Measurements from ENCODE around the gene CDK17. TPM values are rescaled to one million over a fixed set of nuclear protein-coding genes. Genes with fewer than 3 reads are reported as not detected.

CDK17 gene
- total RNA-seq, 1 experiment from 2014 or later, result 23.9 TPM

GRCh38 chr12:96242597-96242996 lies 157.6 kb downstream of the CDK17 start:
- Histone ChIP-seq H3K27me3 (ENCODE audit: low read length) (no peaks in the 10 kb centered on the region), H3K4me3 (ENCODE audit: low read length) (no peak overlapping the region), H3K36me3 (ENCODE audit: low read depth, low read length) (peaks cover 7% of the 10 kb centered on the region; the same call in 1 of the 2 replicates), H3K9me2 (replicated peaks; ENCODE audit: low read length) (no peaks in the 10 kb centered on the region), H2AFZ (ENCODE audit: low read length) (no peak overlapping the region), H4K20me1 (ENCODE audit: low read length) (no peaks in the 10 kb centered on the region), H3K4me2 (ENCODE audit: low read length) (no peak overlapping the region), H3K79me2 (ENCODE audit: low read length) (peaks cover 30% of the 10 kb centered on the region), H3K9me3 (ENCODE audit: low read length) (no peaks in the 10 kb centered on the region), H3K4me1 (ENCODE audit: insufficient read depth, low read length) (peaks cover 14% of the 10 kb centered on the region), H3F3A (ENCODE audit: low read length, unreplicated experiment) (no peaks in the 10 kb centered on the region), H3K27ac (ENCODE audit: low read length) (no peak overlapping the region), H3K9ac (ENCODE audit: low read length) (no peak overlapping the region)
- no TSS peak for BruUV-seq (replicated peaks)
- ChIA-PET POLR2A (ENCODE audit: unreplicated experiment) (no interaction called here), CTCF (interaction anchor here (0.6 kb wide), 1 partner anchor 23 kb away, joined by 3 read pairs; no protein-coding TSS in a partner anchor)
- intact Hi-C loops (cut with micrococcal nuclease), result no loop called here
- ATAC-seq (no peak), DNase-seq (no peak)
- no peak for TF ChIP-seq EZH2phosphoT487 (IDR thresholded peaks at IDR 0.05; ENCODE audit: borderline replicate concordance, low read length)
- TF ChIP-seq EZH2 (IDR thresholded peaks at IDR 0.05; ENCODE audit: low read length, unreplicated experiment), result no peak
- TF ChIP-seq CTCF (conservative IDR thresholded peaks at IDR 0.05; ENCODE audit: low read depth, low read length), result no peak

GRCh38 chr12:96241846-96242256 lies 158.4 kb downstream of the CDK17 start:
- H3K4me2 ChIP-seq (ENCODE audit: low read length), result no peak overlapping the region

More at GRCh38 chr12:96241846-96242256, 158.4 kb downstream of the CDK17 start:
- ChIA-PET POLR2A (ENCODE audit: unreplicated experiment) (no interaction called here), CTCF (no interaction called here)
- Histone ChIP-seq H3K79me2 (ENCODE audit: low read length) (peaks cover 30% of the 10 kb centered on the region), H2AFZ (ENCODE audit: low read length) (no peak overlapping the region), H3K36me3 (ENCODE audit: low read depth, low read length) (0 out of 2 replicates have a peak, but pooled peaks cover 3% of the 10 kb centered on the region), H3K4me3 (ENCODE audit: low read length) (no peak overlapping the region), H4K20me1 (ENCODE audit: low read length) (no peaks in the 10 kb centered on the region), H3K9me3 (ENCODE audit: low read length) (no peaks in the 10 kb centered on the region), H3K27me3 (ENCODE audit: low read length) (no peaks in the 10 kb centered on the region), H3K27ac (ENCODE audit: low read length) (no peak overlapping the region), H3K4me1 (ENCODE audit: insufficient read depth, low read length) (peaks cover 16% of the 10 kb centered on the region), H3K9ac (ENCODE audit: low read length) (no peak overlapping the region), H3F3A (ENCODE audit: low read length, unreplicated experiment) (no peaks in the 10 kb centered on the region), H3K9me2 (replicated peaks; ENCODE audit: low read length) (no peaks in the 10 kb centered on the region)
- no peak for TF ChIP-seq CTCF (conservative IDR thresholded peaks at IDR 0.05; ENCODE audit: low read depth, low read length)
- no peak for TF ChIP-seq EZH2phosphoT487 (IDR thresholded peaks at IDR 0.05; ENCODE audit: borderline replicate concordance, low read length)
- no peak for TF ChIP-seq EZH2 (IDR thresholded peaks at IDR 0.05; ENCODE audit: low read length, unreplicated experiment)
- intact Hi-C loops (cut with micrococcal nuclease), result no loop called here
- no peak for ATAC-seq
- DNase-seq, result no peak
- BruUV-seq (replicated peaks), result no TSS peak

Measured in PC-3 (cell line).